Sigmoid colon (tissue), 7 donors: Measurements from ENCODE around the gene FHOD3. TPM values are rescaled to one million over a fixed set of nuclear protein-coding genes. Genes with fewer than 3 reads are reported as not detected.

Experiments used
- DNase-seq: peaks from one replicate; pipeline ENCODE4 v3.0.0-alpha.2; 2019
- H3K27ac ChIP-seq, 4 donors: fragments of 200-600 bp; sonication (generic); one replicate each; pipeline ENCODE4 v1.5.1; 2016 to 2019; ENCODE audit warnings: mild to moderate bottlenecking in 1 of 4
- H3K27me3 ChIP-seq, 3 donors: fragments of 200-600 bp; sonication (generic); one replicate each; pipeline ENCODE4 v1.5.1; 2019; ENCODE audit warnings: mild to moderate bottlenecking in 1 of 3
- H3K36me3 ChIP-seq, 4 donors: fragments of 200-600 bp; sonication (generic); one replicate each; pipeline ENCODE4 v1.5.1; 2016 to 2019
- H3K4me1 ChIP-seq, 4 donors: fragments of 200-600 bp; sonication (generic); one replicate each; pipeline ENCODE4 v1.5.1; 2017 to 2019
- H3K4me3 ChIP-seq, 4 donors: fragments of 200-600 bp; sonication (generic); one replicate each; pipeline ENCODE4 v1.5.1; 2017 to 2019; ENCODE audit warnings: mild to moderate bottlenecking in 2 of 4, moderate library complexity in 1 of 4
- H3K9me3 ChIP-seq, 4 donors: fragments of 200-600 bp in 3 of 4; sonication (generic) in 3 of 4; one replicate each; pipeline versions ENCODE4 v1.5.1 to v1.6.1; 2013 to 2019
- EP300 ChIP-seq, 4 donors: sonication (generic); formaldehyde crosslinking; IDR thresholded peaks; one replicate each; pipeline ENCODE4 v1.6.1; 2017; ENCODE audit warnings: antibody characterized with exemption in 4 of 4
- POLR2A ChIP-seq, 2 donors: fragments of 450-650 bp; IDR thresholded peaks; one replicate each; pipeline ENCODE4 v1.6.1; 2016; ENCODE audit warnings: antibody characterized with exemption in 2 of 2, mild to moderate bottlenecking in 2 of 2, moderate library complexity in 2 of 2
- POLR2AphosphoS5 ChIP-seq, 4 donors: sonication (generic); formaldehyde crosslinking; IDR thresholded peaks; one replicate each; pipeline ENCODE4 v1.6.1; 2017; ENCODE audit warnings: antibody characterized with exemption in 4 of 4
- WGBS, 2 donors: extraction: QIAGEN DNeasy Blood & Tissue Kit; methylation state at CpG; one replicate each; pipeline ENCODE4 v1.1.7; 2013; 5-methylcytosine and 5-hydroxymethylcytosine counted together
- intact Hi-C: fragments of 100-400 bp; cut with DNase I; formaldehyde crosslinking; loops from one replicate; pipeline ENCODE4 v1.15.1; 2023
- polyA plus RNA-seq, 3 donors: library from polyadenylated mRNA; stranded (reverse); fragments of 200-250 nt; gene quantifications; one replicate each; pipeline ENCODE4 v1.2.3, GENCODE V29; 2013
- total RNA-seq, 4 donors: library from RNA; depleted of rRNA; stranded (reverse); fragments of >200 nt; gene quantifications; one replicate each; pipeline ENCODE4 v1.1.0, GENCODE V29; 2016
- TF ChIP-seq, protein P1 (sequence below), 4 experiments: fragments of 450-650 bp in 3 of 4; fragments of 200-600 bp in 1 of 4; IDR thresholded peaks; one replicate each; pipeline ENCODE4 v1.5.1; 2016 to 2019; ENCODE audit warnings: antibody characterized with exemption in 4 of 4, mild to moderate bottlenecking in 3 of 4, moderate library complexity in 2 of 4
- donor health status: healthy with polysubstance abuse.
- donor health status: Bipolar disorder and iron deficiency.
- donor health status: healthy.

FHOD3 gene
- total and polyA plus RNA-seq, 7 donors: 1.2 to 24.9 (median 9.5) TPM

GRCh38 chr18:36655074-36655473 lies 357.6 kb downstream of the FHOD3 start:
- Histone ChIP-seq H3K4me1 (no peaks in the 10 kb centered on the region), H3K27me3 (no peaks in the 10 kb centered on the region), H3K27ac (no peak overlapping the region), H3K4me3 (no peak overlapping the region), H3K9me3 (no peaks in the 10 kb centered on the region), H3K36me3 (no peaks in the 10 kb centered on the region)
- WGBS, 2 donors: 85 to 92% methylated on average over 6 of the region's 6 CpGs
- TF ChIP-seq POLR2A (IDR thresholded peaks at IDR 0.05) (no peak), EP300 (IDR thresholded peaks at IDR 0.05) (no peak), POLR2AphosphoS5 (IDR thresholded peaks at IDR 0.05) (no peak)
- TF ChIP-seq, protein P1, sequence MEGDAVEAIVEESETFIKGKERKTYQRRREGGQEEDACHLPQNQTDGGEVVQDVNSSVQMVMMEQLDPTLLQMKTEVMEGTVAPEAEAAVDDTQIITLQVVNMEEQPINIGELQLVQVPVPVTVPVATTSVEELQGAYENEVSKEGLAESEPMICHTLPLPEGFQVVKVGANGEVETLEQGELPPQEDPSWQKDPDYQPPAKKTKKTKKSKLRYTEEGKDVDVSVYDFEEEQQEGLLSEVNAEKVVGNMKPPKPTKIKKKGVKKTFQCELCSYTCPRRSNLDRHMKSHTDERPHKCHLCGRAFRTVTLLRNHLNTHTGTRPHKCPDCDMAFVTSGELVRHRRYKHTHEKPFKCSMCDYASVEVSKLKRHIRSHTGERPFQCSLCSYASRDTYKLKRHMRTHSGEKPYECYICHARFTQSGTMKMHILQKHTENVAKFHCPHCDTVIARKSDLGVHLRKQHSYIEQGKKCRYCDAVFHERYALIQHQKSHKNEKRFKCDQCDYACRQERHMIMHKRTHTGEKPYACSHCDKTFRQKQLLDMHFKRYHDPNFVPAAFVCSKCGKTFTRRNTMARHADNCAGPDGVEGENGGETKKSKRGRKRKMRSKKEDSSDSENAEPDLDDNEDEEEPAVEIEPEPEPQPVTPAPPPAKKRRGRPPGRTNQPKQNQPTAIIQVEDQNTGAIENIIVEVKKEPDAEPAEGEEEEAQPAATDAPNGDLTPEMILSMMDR (IDR thresholded peaks at IDR 0.05): no peak
- intact Hi-C loops: no loop called here
- DNase-seq: no peak

GRCh38 chr18:36655930-36656329 lies 358.4 kb downstream of the FHOD3 start:
- no peaks in the 10 kb centered on the region for H3K4me1 ChIP-seq
- no peak for DNase-seq
- no peak overlapping the region for H3K4me3 ChIP-seq
- H3K36me3 ChIP-seq: no peaks in the 10 kb centered on the region
- intact Hi-C loops: no loop called here
- no peaks in the 10 kb centered on the region for H3K27me3 ChIP-seq
- 70 to 77% methylated on average over 4 of the region's 4 CpGs for WGBS, 2 donors
- no peak for TF ChIP-seq EP300 (IDR thresholded peaks at IDR 0.05)
- TF ChIP-seq, protein P1 (IDR thresholded peaks at IDR 0.05): no peak
- TF ChIP-seq POLR2A (IDR thresholded peaks at IDR 0.05): no peak
- TF ChIP-seq POLR2AphosphoS5 (IDR thresholded peaks at IDR 0.05): no peak
- H3K27ac ChIP-seq: no peak overlapping the region
- no peaks in the 10 kb centered on the region for H3K9me3 ChIP-seq

- intact Hi-C loops: no loop called here
- H3K9me3 ChIP-seq: no peaks in the 10 kb centered on the region
- WGBS, 2 donors: 92 to 96% methylated on average over 1 of the region's 1 CpG
- H3K4me3 ChIP-seq: no peak overlapping the region
- no peaks in the 10 kb centered on the region for H3K27me3 ChIP-seq
- TF ChIP-seq POLR2A (IDR thresholded peaks at IDR 0.05) (no peak), POLR2AphosphoS5 (IDR thresholded peaks at IDR 0.05) (no peak)
- TF ChIP-seq, protein P1 (IDR thresholded peaks at IDR 0.05): no peak
- H3K4me1 ChIP-seq: no peaks in the 10 kb centered on the region
- no peak for DNase-seq
- H3K27ac ChIP-seq: no peak overlapping the region
- H3K36me3 ChIP-seq: no peaks in the 10 kb centered on the region
Measured at GRCh38 chr18:36658611-36659010, 361.1 kb downstream of the FHOD3 start.

GRCh38 chr18:36660311-36660710 lies 362.8 kb downstream of the FHOD3 start:
- 89 to 92% methylated on average over 7 of the region's 7 CpGs for WGBS, 2 donors
- H3K27me3 ChIP-seq: no peaks in the 10 kb centered on the region
- intact Hi-C loops: no loop called here
- H3K4me1 ChIP-seq: no peaks in the 10 kb centered on the region
- H3K9me3 ChIP-seq: no peaks in the 10 kb centered on the region
- TF ChIP-seq, protein P1 (IDR thresholded peaks at IDR 0.05): no peak
- no peak for TF ChIP-seq POLR2A (IDR thresholded peaks at IDR 0.05)
- no peak for TF ChIP-seq POLR2AphosphoS5 (IDR thresholded peaks at IDR 0.05)
- no peak for TF ChIP-seq EP300 (IDR thresholded peaks at IDR 0.05)
- H3K36me3 ChIP-seq: no peaks in the 10 kb centered on the region
- H3K27ac ChIP-seq: no peak overlapping the region
- DNase-seq: no peak
- no peak overlapping the region for H3K4me3 ChIP-seq

- WGBS, 2 donors: 81 to 90% methylated on average over 5 of the region's 5 CpGs
- Histone ChIP-seq H3K27me3 (no peaks in the 10 kb centered on the region), H3K4me1 (no peaks in the 10 kb centered on the region), H3K9me3 (no peaks in the 10 kb centered on the region), H3K4me3 (no peak overlapping the region), H3K27ac (no peak overlapping the region), H3K36me3 (no peaks in the 10 kb centered on the region)
- intact Hi-C loops: no loop called here
- no peak for DNase-seq
- TF ChIP-seq POLR2AphosphoS5 (IDR thresholded peaks at IDR 0.05) (no peak), EP300 (IDR thresholded peaks at IDR 0.05) (no peak)
Measured at GRCh38 chr18:36661999-36662398, 364.5 kb downstream of the FHOD3 start.
